Glutamatergic neuron (in vitro differentiated cells): ENCODE data around the gene BMP8A. TPM values are rescaled to one million over a fixed set of nuclear protein-coding genes. Genes with fewer than 3 reads are reported as not detected.
"Not testable (repeated sequence)": the region's sequence is repeated elsewhere in the genome, so short reads cannot be mapped to it uniquely, and the experiment has no call there.

ENCODE experiments used
- DNase-seq: peaks from one replicate; pipeline ENCODE4 v3.0.0; 2022
- H3K27ac Mint-ChIP-seq: one replicate; pipeline ENCODE4 v1.8.0; 2020; ENCODE audit warnings: mild to moderate bottlenecking, mixed read lengths, inconsistent platforms; ENCODE audit not compliant: unreplicated experiment
- H3K27me3 Mint-ChIP-seq: one replicate; pipeline ENCODE4 v1.8.0; 2020; ENCODE audit warnings: mild to moderate bottlenecking, moderate library complexity, mixed read lengths, inconsistent platforms; ENCODE audit not compliant: unreplicated experiment
- H3K36me3 Mint-ChIP-seq: one replicate; pipeline ENCODE4 v1.8.0; 2020; ENCODE audit warnings: mild to moderate bottlenecking, mixed read lengths, inconsistent platforms; ENCODE audit not compliant: unreplicated experiment
- H3K4me1 Mint-ChIP-seq: one replicate; pipeline ENCODE4 v1.8.0; 2020; ENCODE audit warnings: mild to moderate bottlenecking, low read depth, mixed read lengths, inconsistent platforms; ENCODE audit not compliant: unreplicated experiment
- H3K4me3 Mint-ChIP-seq: one replicate; pipeline ENCODE4 v1.8.0; 2020; ENCODE audit warnings: mild to moderate bottlenecking, mixed read lengths, inconsistent platforms; ENCODE audit not compliant: unreplicated experiment
- H3K9me3 Mint-ChIP-seq: one replicate; pipeline ENCODE4 v1.8.0; 2020; ENCODE audit warnings: mild to moderate bottlenecking, moderate library complexity, mixed read lengths, inconsistent platforms; ENCODE audit not compliant: unreplicated experiment
- CTCF ChIP-seq: fragments of 200-600 bp; sonication (generic); IDR thresholded peaks from one replicate; pipeline ENCODE4 v1.5.0; 2021; ENCODE audit not compliant: partially characterized antibody, unreplicated experiment
- total RNA-seq: library from RNA; stranded (reverse); fragmentation: NEBNext Ultra II Directional; extraction: Animal tissue kit (Norgen Biotek cat#: 25700); gene quantifications from one replicate; pipeline ENCODE4 v1.2.1, GENCODE V29; 2021; ENCODE audit not compliant: unreplicated experiment

The BMP8A gene
- total RNA-seq, 1 donor from 2014 or later: 0.37 TPM

- H3K9me3 Mint-ChIP-seq: no peaks in the 10 kb centered on the region
- peaks cover 4% of the 10 kb centered on the region for H3K27me3 Mint-ChIP-seq
- no peak overlapping the region for H3K4me3 Mint-ChIP-seq
- no peak for DNase-seq
- no peak for TF ChIP-seq CTCF
- H3K27ac Mint-ChIP-seq: no peak overlapping the region
- H3K36me3 Mint-ChIP-seq: no peaks in the 10 kb centered on the region
- no peaks in the 10 kb centered on the region for H3K4me1 Mint-ChIP-seq
Observed at GRCh38 chr1:39500862-39501389, 9.5 kb downstream of the BMP8A start.

GRCh38 chr1:39501666-39502065, 10.2 kb downstream of the BMP8A start:
- no peak for TF ChIP-seq CTCF
- Mint-ChIP-seq H3K9me3 (no peaks in the 10 kb centered on the region), H3K27ac (no peak overlapping the region), H3K4me1 (no peaks in the 10 kb centered on the region), H3K4me3 (no peak overlapping the region), H3K27me3 (peaks cover under 1% of the 10 kb centered on the region), H3K36me3 (no peaks in the 10 kb centered on the region)
- no peak for DNase-seq

- not testable (repeated sequence) for H3K36me3 Mint-ChIP-seq, DNase-seq, H3K4me1 Mint-ChIP-seq, H3K9me3 Mint-ChIP-seq, H3K27ac Mint-ChIP-seq, H3K27me3 Mint-ChIP-seq, H3K4me3 Mint-ChIP-seq
Observed at GRCh38 chr1:39504436-39504835, 13.0 kb downstream of the BMP8A start.

GRCh38 chr1:39505289-39505688, 13.9 kb downstream of the BMP8A start:
- Mint-ChIP-seq H3K4me3 (no peak overlapping the region), H3K27ac (no peak overlapping the region), H3K9me3 (peaks cover 1% of the 10 kb centered on the region), H3K27me3 (no peaks in the 10 kb centered on the region), H3K4me1 (peaks cover 4% of the 10 kb centered on the region), H3K36me3 (no peaks in the 10 kb centered on the region)
- TF ChIP-seq CTCF: no peak
- no peak for DNase-seq

GRCh38 chr1:39507230-39507928, 15.9 kb downstream of the BMP8A start:
- H3K4me1 Mint-ChIP-seq: peaks cover 4% of the 10 kb centered on the region
- no peak for TF ChIP-seq CTCF
- no peaks in the 10 kb centered on the region for H3K36me3 Mint-ChIP-seq
- H3K4me3 Mint-ChIP-seq: no peak overlapping the region
- peaks cover 1% of the 10 kb centered on the region for H3K9me3 Mint-ChIP-seq
- DNase-seq: peak; percentile 43
- no peaks in the 10 kb centered on the region for H3K27me3 Mint-ChIP-seq
- no peak overlapping the region for H3K27ac Mint-ChIP-seq
